Keratinocyte (primary cell): ENCODE results near the gene AGA. TPM values are rescaled to one million over a fixed set of nuclear protein-coding genes. Genes with fewer than 3 reads are reported as not detected.

Experiments used
- DNase-seq: peaks from one replicate; pipeline ENCODE4 v3.0.0-alpha.2; 2011; ENCODE audit warnings: low read depth, missing footprints, low spot score
- FAIRE-seq: peaks from 2 replicates; lab custom pipeline; 2011; peaks lifted over from hg19 to GRCh38; lab: Jason Lieb, UNC
- H2AFZ ChIP-seq: 2 replicates; pipeline ENCODE4 v1.6.0; 2012; ENCODE audit warnings: low read length, control low read depth, inconsistent platforms; ENCODE audit not compliant: control insufficient read depth
- H3K27ac ChIP-seq: 2 replicates; pipeline ENCODE4 v1.5.1; 2011; ENCODE audit warnings: low read length; ENCODE audit not compliant: control insufficient read depth, insufficient read depth
- H3K27me3 ChIP-seq: 3 replicates; pipeline ENCODE4 v1.6.0; 2011; ENCODE audit warnings: low read length; ENCODE audit not compliant: control insufficient read depth, insufficient read depth; ENCODE audit errors: extremely low read depth
- H3K36me3 ChIP-seq, 2 experiments: 2 replicates in 1 of 2; 3 replicates in 1 of 2; pipeline ENCODE4 v1.5.1; 2011; ENCODE audit warnings: low read length in 2 of 2, mild to moderate bottlenecking in 1 of 2; ENCODE audit not compliant: control insufficient read depth in 2 of 2, insufficient read depth in 2 of 2; ENCODE audit errors: extremely low read depth in 1 of 2
- H3K4me1 ChIP-seq: 3 replicates; pipeline ENCODE4 v1.5.1; 2011; ENCODE audit warnings: low read length; ENCODE audit not compliant: control insufficient read depth, insufficient read depth; ENCODE audit errors: extremely low read depth
- H3K4me2 ChIP-seq: 3 replicates; pipeline ENCODE4 v1.6.0; 2011; ENCODE audit warnings: low read depth, low read length; ENCODE audit not compliant: control insufficient read depth, insufficient read depth; ENCODE audit errors: extremely low read depth
- H3K4me3 ChIP-seq, 3 experiments: fragments of 200-600 bp in 1 of 3; sonication (generic) in 1 of 3; 2 replicates in 2 of 3; 3 replicates in 1 of 3; pipeline ENCODE4 v1.5.1; 2011 to 2016; ENCODE audit warnings: low read length in 3 of 3, mild to moderate bottlenecking in 3 of 3, control low read depth in 2 of 3, inconsistent platforms in 1 of 3, low read depth in 1 of 3, mixed read lengths in 1 of 3, mixed run types in 1 of 3, moderate library complexity in 1 of 3; ENCODE audit not compliant: control insufficient read depth in 2 of 3, insufficient read depth in 2 of 3; ENCODE audit errors: extremely low read depth in 1 of 3
- H3K79me2 ChIP-seq: 2 replicates; pipeline ENCODE4 v1.6.0; 2012; ENCODE audit warnings: low read length; ENCODE audit not compliant: control insufficient read depth, insufficient read depth
- H3K9ac ChIP-seq: 3 replicates; pipeline ENCODE4 v1.6.0; 2011; ENCODE audit warnings: low read length; ENCODE audit not compliant: control insufficient read depth, insufficient read depth; ENCODE audit errors: extremely low read depth
- H3K9me1 ChIP-seq: 3 replicates; pipeline ENCODE4 v1.6.0; 2011; ENCODE audit warnings: low read length; ENCODE audit not compliant: control insufficient read depth, insufficient read depth; ENCODE audit errors: extremely low read depth
- H3K9me3 ChIP-seq: 2 replicates; pipeline ENCODE4 v1.5.1; 2012; ENCODE audit warnings: low read depth, low read length; ENCODE audit not compliant: control insufficient read depth
- H4K20me1 ChIP-seq: 3 replicates; pipeline ENCODE4 v1.6.0; 2011; ENCODE audit warnings: low read length; ENCODE audit not compliant: control insufficient read depth, insufficient read depth; ENCODE audit errors: extremely low read depth
- CTCF ChIP-seq, 3 experiments: IDR thresholded peaks in 1 of 3; conservative IDR thresholded peaks in 1 of 3; optimal IDR thresholded peaks in 1 of 3; 2 replicates in 2 of 3; 3 replicates in 1 of 3; pipeline versions ENCODE3 to v1.5.1; 2011; ENCODE audit warnings: low read length in 3 of 3, mild to moderate bottlenecking in 3 of 3, moderate library complexity in 2 of 3, control low read depth in 1 of 3, inconsistent platforms in 1 of 3; ENCODE audit not compliant: insufficient read depth in 2 of 3; ENCODE audit errors: extremely low read depth in 1 of 3
- EZH2 ChIP-seq: IDR thresholded peaks from one replicate; pipeline ENCODE4 v1.6.1; 2012; ENCODE audit warnings: inconsistent platforms, mild to moderate bottlenecking, low read length, moderate library complexity
- dilution Hi-C: fragments of 300-500 bp; cut with MboI; formaldehyde crosslinking; loops from one replicate; pipeline ENCODE4 v1.7.0; 2020; ENCODE audit warnings: low sequenced_read_pairs; ENCODE audit not compliant: extremely low pct_ligation_motif_present
- polyA plus RNA-seq, 5 experiments: library from polyadenylated mRNA; depleted of rRNA in 3 of 5; stranded (reverse) in 3 of 5; stranded (forward) in 1 of 5; unstranded in 1 of 5; fragments of >200 nt; gene quantifications; 1 replicate in 1 of 5; 2 replicates in 3 of 5; 3 replicates in 1 of 5; pipeline versions ENCODE4 v1.2.1 to v1.2.3, GENCODE V29; 2011 to 2012; ENCODE audit warnings: missing spikeins in 2 of 5, low read depth in 1 of 5, low replicate concordance in 1 of 5

The AGA gene
- polyA plus RNA-seq, 1 donor (not counting 4 experiments of a cell fraction or from before 2014, with no cell fraction given): 16.7 TPM

- Histone ChIP-seq H3K9me3 (no peaks in the 10 kb centered on the region), H3K27ac (no peak overlapping the region), H3K9me1 (no peaks in the 10 kb centered on the region), H3K27me3 (no peaks in the 10 kb centered on the region), H3K4me3 (no peak overlapping the region), H3K4me2 (no peak overlapping the region), H3K79me2 (no peaks in the 10 kb centered on the region), H4K20me1 (no peaks in the 10 kb centered on the region), H3K36me3 (no peaks in the 10 kb centered on the region), H2AFZ (no peak overlapping the region), H3K9ac (no peak overlapping the region), H3K4me1 (peaks cover 29% of the 10 kb centered on the region)
- TF ChIP-seq CTCF (optimal IDR thresholded peaks at IDR 0.05 in 1 of 3, IDR thresholded peaks at IDR 0.05 in 1 of 3, conservative IDR thresholded peaks at IDR 0.05 in 1 of 3; ENCODE audit: extremely low read depth in 1 of 3, insufficient read depth in 2 of 3, low read length in 3 of 3) (no peak), EZH2 (no peak)
- FAIRE-seq: no peak
- no peak for DNase-seq
- dilution Hi-C loops: no loop called here
Observed at GRCh38 chr4:177480795-177481194, 38.6 kb upstream of the AGA start.

DNA sequence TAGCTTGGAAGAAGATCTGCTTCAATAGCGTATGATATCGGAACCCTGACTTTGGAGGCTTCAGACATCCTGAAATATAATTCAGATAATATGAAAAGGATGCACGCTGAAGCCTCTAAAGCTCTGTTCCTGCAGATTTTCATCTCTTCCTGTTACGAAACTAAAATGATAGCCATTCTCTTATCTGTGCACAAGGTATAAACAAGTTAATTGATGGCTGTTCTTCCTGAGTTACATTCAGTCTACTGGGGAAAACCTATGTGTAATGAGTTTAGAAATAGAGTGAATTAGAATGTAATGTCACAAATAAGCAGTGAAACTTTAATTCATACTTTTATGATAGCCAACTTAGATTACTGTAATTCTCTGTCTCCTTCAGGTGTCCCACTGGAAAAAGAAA, 36.8 kb upstream of the AGA start:
- no peaks in the 10 kb centered on the region for H3K27me3 ChIP-seq
- dilution Hi-C loops: no loop called here
- H3K4me3 ChIP-seq: no peak overlapping the region
- no peaks in the 10 kb centered on the region for H4K20me1 ChIP-seq
- no peak overlapping the region for H3K4me2 ChIP-seq
- no peaks in the 10 kb centered on the region for H3K79me2 ChIP-seq
- FAIRE-seq (no peak), DNase-seq (no peak)
- no peak overlapping the region for H3K27ac ChIP-seq
- no peaks in the 10 kb centered on the region for H3K36me3 ChIP-seq
- no peak overlapping the region for H3K9ac ChIP-seq
- peaks cover 14% of the 10 kb centered on the region for H3K4me1 ChIP-seq
- TF ChIP-seq CTCF (optimal IDR thresholded peaks at IDR 0.05 in 1 of 3, IDR thresholded peaks at IDR 0.05 in 1 of 3, conservative IDR thresholded peaks at IDR 0.05 in 1 of 3; ENCODE audit: extremely low read depth in 1 of 3, insufficient read depth in 2 of 3, low read length in 3 of 3) (no peak), EZH2 (no peak)
- H2AFZ ChIP-seq: no peak overlapping the region
- H3K9me3 ChIP-seq: no peaks in the 10 kb centered on the region
- no peaks in the 10 kb centered on the region for H3K9me1 ChIP-seq
